Spleen (tissue), 11 donors: ENCODE measurements around the gene ATRX. TPM values are rescaled to one million over a fixed set of nuclear protein-coding genes. Genes with fewer than 3 reads are reported as not detected.

Experiments
- DNase-seq: peaks from one replicate; pipeline ENCODE4 v3.0.0-alpha.2; 2020
- H3K27ac ChIP-seq, 8 donors: fragments of 200-600 bp; sonication (generic) in 7 of 8; 1 replicate in 4 of 8; 2 replicates in 4 of 8; pipeline versions ENCODE4 v1.5.0 to v1.8.0; 2016 to 2021; ENCODE audit warnings: inconsistent platforms in 4 of 8, mild to moderate bottlenecking in 4 of 8, moderate library complexity in 1 of 8
- H3K27me3 ChIP-seq, 7 donors: fragments of 200-600 bp; sonication (generic) in 6 of 7; replicated peaks in 1 of 7; 1 replicate in 4 of 7; 2 replicates in 3 of 7; pipeline versions ENCODE4 v1.5.0 to v1.8.0; 2016 to 2021; ENCODE audit warnings: inconsistent platforms in 3 of 7, mild to moderate bottlenecking in 1 of 7
- H3K36me3 ChIP-seq, 6 donors: fragments of 200-600 bp; sonication (generic) in 5 of 6; 1 replicate in 4 of 6; 2 replicates in 2 of 6; pipeline versions ENCODE4 v1.5.0 to v1.8.0; 2016 to 2021; ENCODE audit warnings: inconsistent platforms in 2 of 6
- H3K4me1 ChIP-seq, 6 donors: fragments of 200-600 bp; sonication (generic) in 5 of 6; 1 replicate in 3 of 6; 2 replicates in 3 of 6; pipeline versions ENCODE4 v1.5.0 to v1.8.0; 2016 to 2021; ENCODE audit warnings: inconsistent platforms in 3 of 6
- H3K4me3 ChIP-seq, 8 donors: fragments of 200-600 bp; sonication (generic) in 7 of 8; 1 replicate in 4 of 8; 2 replicates in 4 of 8; pipeline versions ENCODE4 v1.5.0 to v1.8.0; 2016 to 2021; ENCODE audit warnings: inconsistent platforms in 4 of 8, mild to moderate bottlenecking in 4 of 8, moderate library complexity in 2 of 8
- H3K9me3 ChIP-seq, 8 donors: fragments of 200-600 bp; sonication (generic) in 7 of 8; 1 replicate in 4 of 8; 2 replicates in 4 of 8; pipeline versions ENCODE4 v1.5.0 to v1.8.0; 2016 to 2021; ENCODE audit warnings: inconsistent platforms in 4 of 8
- POLR2A ChIP-seq, 3 donors: fragments of 450-650 bp; IDR thresholded peaks; one replicate each; pipeline ENCODE4 v1.5.1; 2017; ENCODE audit warnings: antibody characterized with exemption in 3 of 3, mild to moderate bottlenecking in 1 of 3
- POLR2AphosphoS5 ChIP-seq, 3 donors: sonication (generic); formaldehyde crosslinking; IDR thresholded peaks; one replicate each; pipeline ENCODE4 v1.5.1; 2017; ENCODE audit warnings: antibody characterized with exemption in 3 of 3
- WGBS, 5 donors: extraction: QIAGEN DNeasy Blood & Tissue Kit in 3 of 5; methylation state at CpG; one replicate each; pipeline versions ENCODE4 v1.1.5 to v1.1.7; 2013 to 2018; 5-methylcytosine and 5-hydroxymethylcytosine counted together
- intact Hi-C: fragments of 100-400 bp; cut with DNase I; formaldehyde crosslinking; loops from one replicate; pipeline ENCODE4 v1.15.0; 2023; ENCODE audit warnings: low total_unique reads
- polyA plus RNA-seq, 3 donors: library from polyadenylated mRNA; stranded (reverse); fragments of 200-250 nt; gene quantifications; one replicate each; pipeline ENCODE4 v1.2.1, GENCODE V29; 2013
- total RNA-seq, 7 donors: library from RNA; depleted of rRNA in 3 of 7; stranded (reverse); fragments of >200 nt in 3 of 7; fragmentation: NEBNext Ultra II Directional in 4 of 7; extraction: Animal tissue kit (Norgen Biotek cat#: 25700) in 4 of 7; gene quantifications; one replicate each; pipeline versions ENCODE4 v1.1.0 to v1.2.1, GENCODE V29; 2016 to 2021
- TF ChIP-seq, protein P1 (sequence below), 11 experiments: fragments of 200-600 bp in 7 of 11; fragments of 450-650 bp in 4 of 11; sonication (generic) in 4 of 11; IDR thresholded peaks in 8 of 11; conservative IDR thresholded peaks in 3 of 11; 1 replicate in 7 of 11; 2 replicates in 4 of 11; pipeline versions ENCODE4 v1.4.0 to v1.8.0; 2016 to 2021; ENCODE audit warnings: antibody characterized with exemption in 11 of 11, inconsistent platforms in 4 of 11, mild to moderate bottlenecking in 1 of 11
- donor health status: healthy with polysubstance abuse.
- donor health status: DM: no; HTN: no; CAD: no; lungs with moderate emphysema.
- donor health status: DM: no; HTN: no; CAD: no.
- donor health status: Bipolar disorder and iron deficiency.
- donor health status: healthy.
- donor health status: DM: no; HTN: no; CAD: no.
- donor health status: DM: yes; HTN: yes; CAD: no.

Gene ATRX
- total and polyA plus RNA-seq, 10 donors: 8.2 to 150 (median 109) TPM

DNA sequence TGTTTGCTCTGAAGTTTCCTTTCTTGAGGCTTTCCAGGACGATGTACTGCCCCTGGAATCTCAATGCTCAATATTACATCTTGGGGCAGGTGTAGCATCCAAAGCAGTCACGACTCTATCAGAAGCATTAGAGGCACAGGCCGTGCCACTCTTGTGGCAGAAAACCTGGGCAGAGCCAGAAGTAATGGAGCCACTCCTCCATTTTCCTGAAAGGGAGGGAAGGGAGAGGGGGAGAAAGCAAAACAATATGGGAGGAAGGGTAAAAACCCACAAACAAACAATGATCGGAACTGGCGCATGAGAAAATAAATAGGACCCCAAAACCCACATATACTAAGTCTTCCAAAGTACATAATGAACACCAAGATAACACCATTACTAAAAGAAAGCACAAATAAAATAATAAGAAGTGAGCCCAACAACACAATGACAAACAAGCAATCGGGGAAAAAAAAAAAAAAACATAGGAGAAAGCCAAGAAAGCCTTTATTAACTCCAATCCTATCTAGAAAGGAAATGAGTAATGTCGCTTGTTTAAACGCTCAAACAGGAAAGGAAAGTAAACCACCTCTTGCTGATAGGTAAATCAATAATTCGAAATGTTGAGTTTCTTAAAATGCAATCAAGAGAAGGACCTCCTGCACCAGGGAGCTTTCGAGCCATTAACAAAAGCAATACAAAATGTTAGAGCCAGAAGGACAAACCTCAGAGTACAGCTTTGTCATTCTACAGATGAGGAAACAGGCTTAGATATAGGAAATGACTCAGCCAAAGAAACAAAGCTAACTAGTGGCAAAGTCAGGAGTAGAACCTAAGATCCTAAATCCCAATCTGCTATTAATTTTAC lies 117.4 kb downstream of the ATRX start:
- no peaks in the 10 kb centered on the region for H3K27me3 ChIP-seq
- TF ChIP-seq, protein P1, sequence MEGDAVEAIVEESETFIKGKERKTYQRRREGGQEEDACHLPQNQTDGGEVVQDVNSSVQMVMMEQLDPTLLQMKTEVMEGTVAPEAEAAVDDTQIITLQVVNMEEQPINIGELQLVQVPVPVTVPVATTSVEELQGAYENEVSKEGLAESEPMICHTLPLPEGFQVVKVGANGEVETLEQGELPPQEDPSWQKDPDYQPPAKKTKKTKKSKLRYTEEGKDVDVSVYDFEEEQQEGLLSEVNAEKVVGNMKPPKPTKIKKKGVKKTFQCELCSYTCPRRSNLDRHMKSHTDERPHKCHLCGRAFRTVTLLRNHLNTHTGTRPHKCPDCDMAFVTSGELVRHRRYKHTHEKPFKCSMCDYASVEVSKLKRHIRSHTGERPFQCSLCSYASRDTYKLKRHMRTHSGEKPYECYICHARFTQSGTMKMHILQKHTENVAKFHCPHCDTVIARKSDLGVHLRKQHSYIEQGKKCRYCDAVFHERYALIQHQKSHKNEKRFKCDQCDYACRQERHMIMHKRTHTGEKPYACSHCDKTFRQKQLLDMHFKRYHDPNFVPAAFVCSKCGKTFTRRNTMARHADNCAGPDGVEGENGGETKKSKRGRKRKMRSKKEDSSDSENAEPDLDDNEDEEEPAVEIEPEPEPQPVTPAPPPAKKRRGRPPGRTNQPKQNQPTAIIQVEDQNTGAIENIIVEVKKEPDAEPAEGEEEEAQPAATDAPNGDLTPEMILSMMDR (IDR thresholded peaks at IDR 0.05 in 8 of 11, conservative IDR thresholded peaks at IDR 0.05 in 3 of 11): no peak
- TF ChIP-seq POLR2A (IDR thresholded peaks at IDR 0.05) (no peak), POLR2AphosphoS5 (IDR thresholded peaks at IDR 0.05) (no peak)
- no peaks in the 10 kb centered on the region for H3K9me3 ChIP-seq
- intact Hi-C loops: no loop called here
- 59 to 69% (median 65%) methylated on average over 10 of the region's 10 CpGs for WGBS, 5 donors
- H3K4me1 ChIP-seq: no peaks in the 10 kb centered on the region
- H3K4me3 ChIP-seq: no peak overlapping the region
- peak overlapping the region in 6 of 8 donors; percentile 22 to 78 (median 50) for H3K27ac ChIP-seq
- peaks cover 0 to 16% (median 0%) of the 10 kb centered on the region in 6 donors for H3K36me3 ChIP-seq
- DNase-seq: no peak

DNA sequence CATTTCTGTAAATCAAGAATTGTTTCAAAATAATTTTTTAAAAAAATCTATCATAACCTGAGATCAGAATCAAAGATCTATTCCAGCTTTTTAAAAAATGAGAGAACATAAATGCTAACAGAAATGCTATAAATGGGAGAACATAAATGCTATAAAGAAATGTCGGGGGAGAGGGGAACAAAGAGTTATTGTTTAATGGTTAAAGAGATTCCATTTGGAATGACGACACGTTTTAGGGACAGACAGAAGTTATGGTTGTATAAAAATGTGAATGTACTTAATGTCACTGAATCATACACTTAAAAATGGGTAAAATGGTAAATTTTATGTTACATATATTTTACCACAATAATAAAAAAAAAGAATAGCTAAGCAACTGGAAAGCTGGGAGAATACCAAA lies 127.1 kb downstream of the ATRX start:
- 77 to 94% (median 90%) methylated on average over 3 of the region's 3 CpGs for WGBS, 5 donors

DNA sequence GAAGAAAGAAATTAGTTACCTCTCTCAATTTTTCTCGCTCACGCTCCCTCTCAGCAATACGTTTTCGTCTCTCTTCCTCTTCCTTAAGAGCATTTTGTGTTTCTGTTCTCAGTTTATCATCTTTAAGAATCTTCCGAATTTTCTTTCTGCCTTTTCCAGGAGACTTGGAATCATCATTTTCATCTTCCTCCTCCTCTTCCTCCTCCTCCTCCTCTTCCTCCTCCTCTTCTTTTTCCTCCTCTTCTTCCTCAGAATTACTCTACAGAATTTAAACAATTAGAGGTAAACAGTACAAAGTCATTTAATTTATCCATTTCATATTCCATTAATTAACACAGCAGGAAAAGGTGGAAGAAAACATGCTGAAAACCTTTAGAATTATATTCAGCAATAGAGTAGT lies 133.9 kb downstream of the ATRX start:
- intact Hi-C loops: no loop called here

More for the DNA sequence above, 127.1 kb downstream of the ATRX start:
- H3K27me3 ChIP-seq: no peaks in the 10 kb centered on the region
- DNase-seq: no peak
- no peak overlapping the region for H3K4me3 ChIP-seq
- H3K36me3 ChIP-seq: peaks cover 0 to 31% (median 10%) of the 10 kb centered on the region in 6 donors
- no peaks in the 10 kb centered on the region for H3K9me3 ChIP-seq
- H3K4me1 ChIP-seq: no peaks in the 10 kb centered on the region
- TF ChIP-seq POLR2A (IDR thresholded peaks at IDR 0.05): no peak
- TF ChIP-seq POLR2AphosphoS5 (IDR thresholded peaks at IDR 0.05): no peak
- TF ChIP-seq, protein P1 (IDR thresholded peaks at IDR 0.05 in 8 of 11, conservative IDR thresholded peaks at IDR 0.05 in 3 of 11): no peak
- no peak overlapping the region for H3K27ac ChIP-seq
- intact Hi-C loops: no loop called here

DNA sequence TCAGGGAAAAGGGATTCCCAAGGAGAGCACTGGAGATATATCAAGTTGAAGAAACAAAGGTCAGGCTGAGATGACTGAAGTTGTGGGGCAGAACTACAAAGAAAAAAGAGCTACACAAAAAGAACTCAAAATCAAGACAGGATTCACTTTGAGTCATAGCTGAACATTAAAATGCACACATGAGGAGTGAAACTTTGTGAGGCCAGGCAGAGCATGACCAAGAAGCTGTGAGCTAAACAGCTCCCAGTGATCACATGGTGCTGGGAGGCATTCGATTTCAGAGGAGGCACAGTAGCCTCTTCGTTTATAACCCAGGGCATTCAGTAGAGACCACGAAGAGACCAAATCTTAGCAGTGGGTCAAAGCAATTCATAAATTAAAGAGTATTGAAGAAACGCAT lies 145.3 kb downstream of the ATRX start:
- H3K27ac ChIP-seq: no peak overlapping the region

More for the DNA sequence above, 133.9 kb downstream of the ATRX start:
- no peak for TF ChIP-seq POLR2AphosphoS5 (IDR thresholded peaks at IDR 0.05)
- TF ChIP-seq, protein P1 (IDR thresholded peaks at IDR 0.05 in 8 of 11, conservative IDR thresholded peaks at IDR 0.05 in 3 of 11): no peak
- TF ChIP-seq POLR2A (IDR thresholded peaks at IDR 0.05): no peak
- Histone ChIP-seq H3K4me1 (no peaks in the 10 kb centered on the region), H3K4me3 (no peak overlapping the region), H3K36me3 (peaks cover 0 to 58% (median 14%) of the 10 kb centered on the region in 6 donors), H3K27ac (no peak overlapping the region), H3K27me3 (no peaks in the 10 kb centered on the region), H3K9me3 (no peaks in the 10 kb centered on the region)
- DNase-seq: no peak
- WGBS, 5 donors: 90 to 99% (median 96%) methylated on average over 5 of the region's 5 CpGs

More for the DNA sequence above, 145.3 kb downstream of the ATRX start:
- TF ChIP-seq POLR2A (IDR thresholded peaks at IDR 0.05) (no peak), POLR2AphosphoS5 (IDR thresholded peaks at IDR 0.05) (no peak)
- TF ChIP-seq, protein P1 (IDR thresholded peaks at IDR 0.05 in 8 of 11, conservative IDR thresholded peaks at IDR 0.05 in 3 of 11): no peak
- intact Hi-C loops: no loop called here
- WGBS, 5 donors: 73 to 92% (median 84%) methylated on average over 4 of the region's 4 CpGs
- peaks cover 0 to 10% (median 3%) of the 10 kb centered on the region in 8 donors for H3K9me3 ChIP-seq
- H3K36me3 ChIP-seq: peaks cover 0 to 62% (median 6%) of the 10 kb centered on the region in 6 donors
- H3K27me3 ChIP-seq: no peaks in the 10 kb centered on the region
- no peak overlapping the region for H3K4me3 ChIP-seq
- H3K4me1 ChIP-seq: no peaks in the 10 kb centered on the region
- no peak for DNase-seq
